ENCODE measurements around the gene GALNT18.

DNA sequence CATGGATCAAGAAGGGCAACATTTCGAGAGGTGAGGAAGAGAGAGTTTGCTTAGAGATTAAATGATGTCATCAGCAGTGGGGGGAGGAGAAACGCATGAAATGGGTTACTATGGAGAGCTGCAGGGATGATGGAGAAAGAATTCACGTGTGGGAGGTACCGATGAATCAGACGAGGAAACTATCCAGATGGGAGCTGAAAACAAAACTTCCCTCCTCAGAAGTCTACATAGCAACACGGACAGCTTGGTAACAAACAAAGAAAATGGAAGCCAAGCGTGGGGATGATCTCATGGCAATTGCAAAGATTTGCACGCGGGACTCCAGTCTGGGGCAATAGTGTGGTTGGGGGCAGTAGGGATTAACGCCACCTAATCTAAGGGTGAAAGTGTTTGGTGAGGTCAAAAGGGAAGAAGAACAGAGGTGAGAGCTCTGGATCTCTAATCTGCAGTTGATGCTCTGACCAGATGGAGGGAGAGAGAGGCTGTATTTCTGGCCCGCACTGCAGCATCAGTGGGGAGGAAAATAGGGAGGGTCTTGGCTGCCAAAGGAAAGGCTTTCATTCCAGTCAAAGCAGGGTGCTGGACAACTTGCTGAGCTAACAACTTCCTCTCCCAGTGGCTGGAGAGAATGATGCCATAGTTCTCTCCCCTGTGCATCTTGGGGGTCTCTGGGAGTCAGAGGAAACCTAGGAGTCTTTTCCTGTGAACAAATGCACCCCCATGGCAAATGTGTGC is 225.3 kb downstream of the GALNT18 start:
- TF ChIP-seq ARNTL (CRISPR knock-in tag; IDR thresholded peaks at IDR 0.05; ENCODE audit: borderline replicate concordance, low read depth) (no peak), PATZ1 (CRISPR knock-in tag; IDR thresholded peaks at IDR 0.05; ENCODE audit: borderline replicate concordance) (no peak), ZNF565 (CRISPR knock-in tag; conservative IDR thresholded peaks at IDR 0.05; ENCODE audit: low read depth) (no peak), SNAI2 (CRISPR knock-in tag; IDR thresholded peaks at IDR 0.05) (no peak), ZNF8 (CRISPR knock-in tag; IDR thresholded peaks at IDR 0.05) (no peak), ESRRG (CRISPR knock-in tag; IDR thresholded peaks at IDR 0.05) (no peak), ZFP30 (CRISPR knock-in tag; IDR thresholded peaks at IDR 0.05) (no peak), TSHZ2 (CRISPR knock-in tag; IDR thresholded peaks at IDR 0.05) (no peak)

All from SK-N-SH treated with all-trans-retinoic acid at 6 μM for 48 hours (cell line).